Natural killer cell (primary cell): Measurements from ENCODE around the gene TACC3. TPM values are rescaled to one million over a fixed set of nuclear protein-coding genes. Genes with fewer than 3 reads are reported as not detected.

Experiments
- ATAC-seq, 3 donors: fragments of 150-1000 bp in 2 of 3; fragments of 200-7000 bp in 1 of 3; cut with Tn5 transposase; 1 replicate in 1 of 3; 2 replicates in 2 of 3; pipeline ENCODE4 v1.10.0; 2021; ENCODE audit warnings: mild to moderate bottlenecking in 2 of 3, moderate library complexity in 2 of 3
- DNase-seq, 2 donors: peaks; one replicate each; pipeline versions ENCODE4 v3.0.0 to v3.0.0-alpha.2; 2013 to 2021; ENCODE audit warnings: mixed read lengths in 1 of 2
- H3K27ac ChIP-seq: one replicate; pipeline ENCODE4 v1.5.1; 2013; ENCODE audit warnings: mild to moderate bottlenecking, low read length
- H3K27me3 ChIP-seq: one replicate; pipeline ENCODE4 v1.6.1; 2013; ENCODE audit warnings: low read length; ENCODE audit not compliant: control insufficient read depth, insufficient read depth
- H3K36me3 ChIP-seq: one replicate; pipeline ENCODE4 v1.6.1; 2013; ENCODE audit warnings: low read length; ENCODE audit not compliant: control insufficient read depth, insufficient read depth
- H3K4me1 ChIP-seq: one replicate; pipeline ENCODE4 v1.6.1; 2013; ENCODE audit warnings: low read length; ENCODE audit not compliant: control insufficient read depth, insufficient read depth
- H3K4me3 ChIP-seq: one replicate; pipeline ENCODE4 v1.5.1; 2013; ENCODE audit warnings: low read length
- H3K9me3 ChIP-seq: one replicate; pipeline ENCODE4 v1.6.1; 2013; ENCODE audit warnings: low read length; ENCODE audit not compliant: control insufficient read depth, insufficient read depth
- H3K27ac Mint-ChIP-seq, 2 donors: one replicate each; pipeline ENCODE4 v1.8.0; 2022; ENCODE audit warnings: mild to moderate bottlenecking in 2 of 2, mixed read lengths in 2 of 2, moderate library complexity in 1 of 2
- H3K27me3 Mint-ChIP-seq, 2 donors: one replicate each; pipeline ENCODE4 v1.8.0; 2022; ENCODE audit warnings: low read depth in 2 of 2, mixed read lengths in 2 of 2
- H3K36me3 Mint-ChIP-seq: one replicate; pipeline ENCODE4 v1.8.0; 2022; ENCODE audit warnings: mixed read lengths
- H3K4me1 Mint-ChIP-seq, 2 donors: one replicate each; pipeline ENCODE4 v1.8.0; 2022; ENCODE audit warnings: mixed read lengths in 2 of 2
- H3K4me3 Mint-ChIP-seq: one replicate; pipeline ENCODE4 v1.8.0; 2022; ENCODE audit warnings: mild to moderate bottlenecking, moderate library complexity, mixed read lengths
- H3K9me3 Mint-ChIP-seq, 2 donors: one replicate each; pipeline ENCODE4 v1.8.0; 2022; ENCODE audit warnings: mixed read lengths in 2 of 2
- WGBS: methylation state at CpG from one replicate; pipeline ENCODE4 v1.1.7; 2013; ENCODE audit warnings: missing lambda C conversion rate; ENCODE audit not compliant: insufficient coverage; 5-methylcytosine and 5-hydroxymethylcytosine counted together
- intact Hi-C: fragments of 100-400 bp; cut with micrococcal nuclease; formaldehyde crosslinking; loops from one replicate; pipeline ENCODE4 v1.14.2; 2022
- total RNA-seq, 4 donors: library from RNA; stranded (reverse); fragments of 120-200 nt in 1 of 4; gene quantifications; one replicate each; pipeline versions ENCODE4 v1.2.3 to v1.2.4, GENCODE V29; 2013 to 2022
- TF ChIP-seq, protein P1 (sequence below): fragments of 200-600 bp; IDR thresholded peaks from one replicate; pipeline ENCODE4 v1.8.0; 2022; ENCODE audit warnings: antibody characterized with exemption

The TACC3 gene
- total RNA-seq, 3 donors from 2014 or later (not counting 1 experiment from before 2014, with no cell fraction given), result 23.4 to 43.7 (median 32.5) TPM

- TF ChIP-seq, protein P1, sequence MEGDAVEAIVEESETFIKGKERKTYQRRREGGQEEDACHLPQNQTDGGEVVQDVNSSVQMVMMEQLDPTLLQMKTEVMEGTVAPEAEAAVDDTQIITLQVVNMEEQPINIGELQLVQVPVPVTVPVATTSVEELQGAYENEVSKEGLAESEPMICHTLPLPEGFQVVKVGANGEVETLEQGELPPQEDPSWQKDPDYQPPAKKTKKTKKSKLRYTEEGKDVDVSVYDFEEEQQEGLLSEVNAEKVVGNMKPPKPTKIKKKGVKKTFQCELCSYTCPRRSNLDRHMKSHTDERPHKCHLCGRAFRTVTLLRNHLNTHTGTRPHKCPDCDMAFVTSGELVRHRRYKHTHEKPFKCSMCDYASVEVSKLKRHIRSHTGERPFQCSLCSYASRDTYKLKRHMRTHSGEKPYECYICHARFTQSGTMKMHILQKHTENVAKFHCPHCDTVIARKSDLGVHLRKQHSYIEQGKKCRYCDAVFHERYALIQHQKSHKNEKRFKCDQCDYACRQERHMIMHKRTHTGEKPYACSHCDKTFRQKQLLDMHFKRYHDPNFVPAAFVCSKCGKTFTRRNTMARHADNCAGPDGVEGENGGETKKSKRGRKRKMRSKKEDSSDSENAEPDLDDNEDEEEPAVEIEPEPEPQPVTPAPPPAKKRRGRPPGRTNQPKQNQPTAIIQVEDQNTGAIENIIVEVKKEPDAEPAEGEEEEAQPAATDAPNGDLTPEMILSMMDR, result no peak
- Histone ChIP-seq H3K9me3 (peaks cover 3% of the 10 kb centered on the region), H3K27ac (no peak overlapping the region), H3K36me3 (peaks cover 53% of the 10 kb centered on the region), H3K4me1 (no peaks in the 10 kb centered on the region), H3K4me3 (no peak overlapping the region), H3K27me3 (no peaks in the 10 kb centered on the region)
- Mint-ChIP-seq H3K27ac (no peak overlapping the region), H3K27me3 (no peaks in the 10 kb centered on the region), H3K36me3 (no peaks in the 10 kb centered on the region), H3K4me3 (no peak overlapping the region), H3K9me3 (no peaks in the 10 kb centered on the region), H3K4me1 (no peaks in the 10 kb centered on the region)
- no peak for ATAC-seq
- no peak for DNase-seq
- WGBS, result 97% methylated on average over 10 of the region's 10 CpGs
- intact Hi-C loops, result no loop called here
These were observed 11.6 kb downstream of the TACC3 start for GRCh38 chr4:1732911-1733310.

- peaks cover 12% of the 10 kb centered on the region for H3K9me3 ChIP-seq
- H3K27me3 ChIP-seq, result no peaks in the 10 kb centered on the region
- H3K4me3 ChIP-seq, result no peak overlapping the region
- H3K36me3 Mint-ChIP-seq, result peaks cover 7% of the 10 kb centered on the region
- no peak for DNase-seq
- intact Hi-C loops, result no loop called here
- H3K4me1 Mint-ChIP-seq, result no peaks in the 10 kb centered on the region
- H3K27me3 Mint-ChIP-seq, result no peaks in the 10 kb centered on the region
- ATAC-seq, result no peak
- no peak overlapping the region for H3K27ac Mint-ChIP-seq
- TF ChIP-seq, protein P1, result no peak
- H3K36me3 ChIP-seq, result peaks cover 51% of the 10 kb centered on the region
- 95% methylated on average over 20 of the region's 20 CpGs for WGBS
- H3K27ac ChIP-seq, result no peak overlapping the region
- no peak overlapping the region for H3K4me3 Mint-ChIP-seq
- H3K9me3 Mint-ChIP-seq, result peaks cover 4 to 5% of the 10 kb centered on the region in 2 donors
- H3K4me1 ChIP-seq, result no peaks in the 10 kb centered on the region
These were observed 13.9 kb downstream of the TACC3 start for GRCh38 chr4:1735215-1735614.

GRCh38 chr4:1736812-1737211 is 15.5 kb downstream of the TACC3 start:
- no peak overlapping the region for H3K27ac Mint-ChIP-seq
- peaks cover 4 to 5% of the 10 kb centered on the region in 2 donors for H3K9me3 Mint-ChIP-seq
- Histone ChIP-seq H3K27me3 (no peaks in the 10 kb centered on the region), H3K36me3 (peaks cover 53% of the 10 kb centered on the region), H3K9me3 (peaks cover 12% of the 10 kb centered on the region), H3K27ac (no peak overlapping the region), H3K4me3 (no peak overlapping the region), H3K4me1 (no peaks in the 10 kb centered on the region)
- no peak overlapping the region for H3K4me3 Mint-ChIP-seq
- DNase-seq (no peak), ATAC-seq (no peak)
- whole genome bisulfite sequencing, result 92% methylated on average over 13 of the region's 13 CpGs
- intact Hi-C loops, result no loop called here
- TF ChIP-seq, protein P1, result no peak
- H3K36me3 Mint-ChIP-seq, result peaks cover 7% of the 10 kb centered on the region
- no peaks in the 10 kb centered on the region for H3K27me3 Mint-ChIP-seq
- H3K4me1 Mint-ChIP-seq, result no peaks in the 10 kb centered on the region

DNA sequence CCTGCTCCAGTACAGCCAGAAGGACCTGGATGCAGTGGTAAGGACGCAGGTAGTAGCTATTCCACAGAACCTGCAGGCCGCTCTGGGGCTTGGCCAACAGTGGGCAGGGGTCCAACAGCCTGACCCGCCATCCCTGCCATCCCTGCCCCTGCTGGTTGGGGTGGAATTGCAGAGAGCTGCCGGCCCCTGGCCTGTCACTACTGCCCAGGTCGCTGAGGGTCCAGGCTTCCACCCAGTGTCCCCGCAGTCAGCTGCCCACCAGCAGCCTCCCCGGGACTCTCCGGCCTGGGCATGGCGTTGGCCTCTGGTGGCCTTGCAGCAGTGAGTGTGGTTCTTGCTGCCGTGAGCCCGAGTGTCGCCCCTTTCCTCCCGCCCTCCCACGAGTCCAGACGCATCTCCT is 16.3 kb downstream of the TACC3 start:
- H3K27me3 Mint-ChIP-seq, result no peaks in the 10 kb centered on the region
- peaks cover 12% of the 10 kb centered on the region for H3K9me3 ChIP-seq
- ATAC-seq (no peak), DNase-seq (no peak)
- TF ChIP-seq, protein P1, result no peak
- no peak overlapping the region for H3K4me3 ChIP-seq
- peaks cover 7% of the 10 kb centered on the region for H3K36me3 Mint-ChIP-seq
- H3K4me1 Mint-ChIP-seq, result no peaks in the 10 kb centered on the region
- no peak overlapping the region for H3K27ac ChIP-seq
- H3K36me3 ChIP-seq, result peaks cover 51% of the 10 kb centered on the region
- no peaks in the 10 kb centered on the region for H3K4me1 ChIP-seq
- H3K27me3 ChIP-seq, result no peaks in the 10 kb centered on the region
- 98% methylated on average over 15 of the region's 15 CpGs for WGBS
- peaks cover 4 to 5% of the 10 kb centered on the region in 2 donors for H3K9me3 Mint-ChIP-seq
- intact Hi-C loops, result no loop called here
- no peak overlapping the region for H3K27ac Mint-ChIP-seq
- no peak overlapping the region for H3K4me3 Mint-ChIP-seq
